A549 (cell line): ENCODE data around the gene PERM1. TPM values are rescaled to one million over a fixed set of nuclear protein-coding genes. Genes with fewer than 3 reads are reported as not detected.

Source experiments
- ATOH8 ChIP-seq: fragments of 250-450 bp; sonication (Bioruptor Pico); IDR thresholded peaks from 2 replicates; pipeline ENCODE4 v1.5.0; 2020; ENCODE audit warnings: low read depth, mild to moderate bottlenecking, moderate library complexity
- E2F6 ChIP-seq: IDR thresholded peaks from 2 replicates; pipeline ENCODE4 v1.6.1; 2012; ENCODE audit warnings: low read depth, borderline replicate concordance
- HMGXB4 ChIP-seq: fragments of 250-450 bp; sonication (Bioruptor Pico); IDR thresholded peaks from 2 replicates; pipeline ENCODE4 v1.5.0; 2021; ENCODE audit warnings: mild to moderate bottlenecking, moderate library complexity, borderline replicate concordance
- HOXA7 ChIP-seq: fragments of 250-450 bp; sonication (Bioruptor Pico); IDR thresholded peaks from 2 replicates; pipeline ENCODE4 v1.5.0; 2020; ENCODE audit warnings: mild to moderate bottlenecking, moderate library complexity
- HOXB5 ChIP-seq: fragments of 250-450 bp; sonication (Bioruptor Pico); IDR thresholded peaks from 2 replicates; pipeline ENCODE4 v1.5.0; 2020; ENCODE audit warnings: mild to moderate bottlenecking, moderate library complexity
- KDM1A ChIP-seq: fragments of 200-600 bp; sonication (generic); IDR thresholded peaks from 2 replicates; pipeline ENCODE4 v1.6.1; 2016; ENCODE audit warnings: low read depth, mild to moderate bottlenecking
- KDM5A ChIP-seq: fragments of 200-600 bp; sonication (generic); IDR thresholded peaks from 2 replicates; pipeline ENCODE4 v1.6.1; 2016; ENCODE audit warnings: antibody characterized with exemption, mild to moderate bottlenecking
- MAX ChIP-seq: IDR thresholded peaks from 2 replicates; pipeline ENCODE4 v1.6.1; 2012
- MAZ ChIP-seq: fragments of 150-350 bp; IDR thresholded peaks from 2 replicates; pipeline ENCODE4 v1.6.1; 2014; ENCODE audit warnings: antibody characterized with exemption, low read depth, low read length, borderline replicate concordance
- NFE2L2 ChIP-seq: fragments of 150-350 bp; conservative IDR thresholded peaks from 2 replicates; pipeline ENCODE4 v1.6.1; 2014; ENCODE audit warnings: low read length
- NPAS2 ChIP-seq: fragments of 250-450 bp; sonication (Bioruptor Pico); IDR thresholded peaks from 2 replicates; pipeline ENCODE4 v1.8.0; 2022; ENCODE audit warnings: mild to moderate bottlenecking, moderate library complexity, borderline replicate concordance
- PBX3 ChIP-seq: IDR thresholded peaks from 2 replicates; pipeline ENCODE4 v1.6.1; 2012
- PHF8 ChIP-seq: fragments of 200-600 bp; sonication (generic); IDR thresholded peaks from 2 replicates; pipeline ENCODE4 v1.6.1; 2016; ENCODE audit warnings: low read depth, mild to moderate bottlenecking, antibody characterized with exemption, moderate library complexity, borderline replicate concordance
- RAD21 ChIP-seq, 2 experiments: fragments of >200 bp in 1 of 2; sonication (Bioruptor Twin) in 1 of 2; formaldehyde crosslinking in 1 of 2; IDR thresholded peaks in 1 of 2; conservative IDR thresholded peaks in 1 of 2; 2 replicates in 1 of 2; 3 replicates in 1 of 2; pipeline ENCODE4 v1.6.1; 2012 to 2018; ENCODE audit warnings: inconsistent platforms in 1 of 2
- RARB ChIP-seq: fragments of 250-450 bp; sonication (Bioruptor Pico); IDR thresholded peaks from 2 replicates; pipeline ENCODE4 v1.8.0; 2021; ENCODE audit warnings: mild to moderate bottlenecking, moderate library complexity
- REST ChIP-seq: fragments of 200-600 bp; sonication (generic); IDR thresholded peaks from 2 replicates; pipeline ENCODE4 v1.6.1; 2016; ENCODE audit warnings: antibody characterized with exemption, mild to moderate bottlenecking, moderate library complexity
- RFX5 ChIP-seq: fragments of 450-650 bp; IDR thresholded peaks from 2 replicates; pipeline ENCODE4 v1.7.1; 2014; ENCODE audit warnings: antibody characterized with exemption, mild to moderate bottlenecking, moderate library complexity
- TFCP2L1 ChIP-seq: fragments of 250-450 bp; sonication (Bioruptor Pico); IDR thresholded peaks from 2 replicates; pipeline ENCODE4 v1.5.0; 2021; ENCODE audit warnings: mild to moderate bottlenecking
- USF2 ChIP-seq: fragments of 450-650 bp; IDR thresholded peaks from 2 replicates; pipeline ENCODE4 v1.6.1; 2014; ENCODE audit warnings: antibody characterized with exemption
- ZFP36 ChIP-seq: fragments of 450-650 bp; IDR thresholded peaks from 2 replicates; pipeline ENCODE4 v1.6.1; 2014; ENCODE audit warnings: borderline replicate concordance; ENCODE audit not compliant: partially characterized antibody
- polyA plus RNA-seq, 4 experiments: library from polyadenylated mRNA; depleted of rRNA in 3 of 4; stranded (reverse); fragments of >200 nt; fragmentation: RNase III in 1 of 4; extraction: RNeasy Plus Mini Kit Qiagen cat#74134 plus additional on column Dnase treatment in 1 of 4; gene quantifications; 2 replicates in 3 of 4; 3 replicates in 1 of 4; pipeline ENCODE4 v1.2.3, GENCODE V29; 2011 to 2017

The PERM1 gene
- polyA plus RNA-seq, 2 of the 4 experiments (the other 2 are of a cell fraction) = 0.30 TPM; not detected in 1

- TF ChIP-seq KDM1A (no peak), USF2 (peak; percentile 78), HMGXB4 (CRISPR knock-in tag) (peak; percentile 72; the same call in 1 of the 2 replicates), NPAS2 (peak; percentile 91), MAZ (0 out of 2 replicates have a peak, but pooled peaks have one; percentile 37), HOXA7 (CRISPR knock-in tag) (peak; percentile 87), REST (no peak), KDM5A (no peak), MAX (peak; percentile 100), NFE2L2 (no peak), RARB (CRISPR knock-in tag) (peak; percentile 89), PBX3 (0 out of 2 replicates have a peak, but pooled peaks have one; percentile 18), RAD21 (conservative IDR thresholded peaks at IDR 0.05 in 1 of 2, IDR thresholded peaks at IDR 0.05 in 1 of 2) (no peak), HOXB5 (peak; percentile 94; the same call in 1 of the 2 replicates), RFX5 (0 out of 2 replicates have a peak, but pooled peaks have one; percentile 38), ZFP36 (no peak), PHF8 (peak; percentile 72), ATOH8 (CRISPR knock-in tag) (peak; percentile 85), E2F6 (peak; percentile 89), TFCP2L1 (peak; percentile 72; the same call in 1 of the 2 replicates)
Measured at GRCh38 chr1:1000357-1001056, 18.6 kb upstream of the PERM1 start (continued).
